Measurements from ENCODE around the gene ANTXRL.
"Not testable (repeated sequence)": the region's sequence is repeated elsewhere in the genome, so short reads cannot be mapped to it uniquely, and the experiment has no call there.

The ANTXRL gene

DNA sequence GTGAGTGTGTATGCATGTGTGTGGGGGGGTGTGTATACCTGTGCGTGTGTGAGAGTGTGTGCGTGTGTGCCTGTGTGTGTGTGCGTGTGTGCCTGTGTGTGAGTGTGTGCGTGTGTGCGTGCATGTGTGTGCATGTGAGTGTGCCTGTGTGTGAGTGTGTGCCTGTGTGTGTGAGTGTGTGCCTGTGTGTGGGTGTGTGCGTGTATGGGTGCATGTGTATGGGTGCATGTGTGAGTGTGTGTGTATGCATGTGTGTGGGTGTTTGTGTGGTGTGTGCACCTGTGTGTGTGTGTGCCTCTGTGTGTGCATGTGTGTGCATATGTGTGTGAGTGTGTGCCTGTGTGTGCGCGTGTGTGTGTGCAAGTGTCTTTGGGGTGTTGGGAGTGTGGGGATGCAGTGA, 6.4 kb downstream of the ANTXRL start:
- FAIRE-seq, result no peak
- no peak for DNase-seq (ENCODE audit: insufficient read length, low spot score)

DNA sequence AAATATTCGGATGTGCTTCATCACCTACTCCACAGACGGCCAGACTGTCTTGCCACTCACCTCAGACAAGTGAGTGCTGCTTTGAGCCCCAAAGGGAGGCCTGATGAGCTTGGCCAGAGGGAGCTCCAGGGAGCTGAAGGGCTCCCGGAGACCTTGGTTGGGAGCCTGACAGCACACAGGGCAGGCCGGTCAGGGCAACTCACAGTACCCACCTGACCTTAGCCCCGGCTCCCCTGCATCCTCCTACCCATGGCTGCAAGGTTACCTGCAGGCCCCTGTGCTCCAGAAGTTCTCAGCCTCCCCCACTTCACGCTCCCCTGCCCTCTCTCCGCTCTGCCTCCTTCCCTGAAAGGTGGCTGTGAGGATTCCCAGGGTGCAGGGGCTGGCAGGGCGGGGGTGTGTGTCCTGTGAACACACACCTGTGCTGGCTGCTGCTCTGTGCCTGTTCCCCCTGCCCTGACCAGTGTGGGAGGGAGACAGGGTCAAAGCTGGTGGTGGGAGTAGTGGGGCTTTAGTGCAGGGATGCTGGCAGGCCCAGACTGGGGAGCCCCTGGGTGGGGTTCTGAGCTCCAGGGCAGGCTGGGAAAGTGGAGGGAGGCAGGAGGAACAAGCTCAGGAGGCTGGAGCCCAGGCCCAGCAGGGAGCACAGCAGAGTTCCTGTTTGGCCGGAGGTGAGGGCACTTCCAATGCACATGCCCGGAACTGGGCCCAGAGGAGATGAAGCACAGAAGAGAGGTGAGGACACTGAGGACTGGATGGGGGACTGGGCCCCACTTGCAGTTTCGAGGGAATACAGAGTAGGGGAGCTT, 7.2 kb downstream of the ANTXRL start:
- DNase-seq (ENCODE audit: insufficient read length, low spot score), result no peak
- FAIRE-seq, result no peak

DNA sequence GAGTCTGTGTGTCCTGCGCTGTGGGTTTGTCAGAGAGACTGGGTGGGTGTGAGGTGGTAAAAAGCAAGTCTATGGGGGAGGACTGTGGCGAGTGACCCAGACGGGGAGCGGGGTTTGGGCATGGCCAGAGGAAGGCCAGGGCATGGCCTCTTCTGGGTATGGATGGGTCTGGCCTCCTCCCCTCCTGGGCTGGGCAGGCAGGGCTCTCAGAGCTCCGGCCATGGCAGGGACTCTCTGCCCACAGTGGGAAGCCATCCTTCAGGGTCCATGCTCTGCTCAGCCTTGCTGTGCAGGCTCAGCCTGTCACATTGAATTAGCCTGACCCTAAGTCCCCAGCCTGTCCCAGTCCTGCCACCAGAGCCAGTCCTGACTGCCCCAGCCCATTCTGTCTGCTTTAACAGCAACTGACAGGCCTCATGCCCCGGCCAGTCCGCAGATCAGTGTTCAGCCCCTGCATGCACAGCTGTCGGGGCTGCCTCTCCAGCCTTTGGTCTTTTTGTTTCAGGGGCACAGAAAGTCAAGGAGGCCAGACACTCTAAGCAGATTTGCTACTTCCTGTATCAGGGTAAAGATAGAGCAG, 7.9 kb downstream of the ANTXRL start:
- no peak for DNase-seq (ENCODE audit: insufficient read length, low spot score)
- no peak for FAIRE-seq

DNA sequence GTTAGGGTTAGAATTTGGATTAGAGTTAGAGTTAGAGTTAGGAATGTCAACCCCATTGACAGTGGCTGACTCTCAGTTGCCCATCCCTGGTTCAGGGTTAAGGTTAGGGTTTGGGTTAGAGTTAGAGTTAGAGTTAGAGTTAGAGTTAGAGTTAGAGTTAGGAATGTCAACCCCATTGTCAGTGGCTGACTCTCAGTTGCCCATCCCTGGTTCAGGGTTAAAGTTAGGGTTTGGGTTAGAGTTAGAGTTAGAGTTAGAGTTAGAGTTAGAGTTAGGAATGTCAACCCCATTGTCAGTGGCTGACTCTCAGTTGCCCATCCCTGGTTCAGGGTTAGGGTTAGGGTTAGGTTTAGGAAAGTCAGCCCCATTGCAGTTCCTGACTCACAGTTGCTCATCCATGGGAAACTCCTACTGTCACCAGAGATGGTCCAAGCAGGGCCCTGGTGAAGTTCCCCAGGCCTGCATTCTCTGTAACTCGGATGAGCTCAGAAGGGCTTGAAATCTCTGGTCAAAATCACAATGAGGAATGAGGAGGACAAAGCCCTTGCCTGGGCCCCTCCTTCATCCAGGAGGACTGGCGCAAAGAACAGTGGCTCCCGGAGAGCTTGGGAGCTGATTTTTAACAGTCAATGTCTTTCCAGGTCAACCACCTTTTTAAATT, 8.7 kb downstream of the ANTXRL start:
- FAIRE-seq; DNase-seq (ENCODE audit: insufficient read length, low spot score): not testable (repeated sequence)

DNA sequence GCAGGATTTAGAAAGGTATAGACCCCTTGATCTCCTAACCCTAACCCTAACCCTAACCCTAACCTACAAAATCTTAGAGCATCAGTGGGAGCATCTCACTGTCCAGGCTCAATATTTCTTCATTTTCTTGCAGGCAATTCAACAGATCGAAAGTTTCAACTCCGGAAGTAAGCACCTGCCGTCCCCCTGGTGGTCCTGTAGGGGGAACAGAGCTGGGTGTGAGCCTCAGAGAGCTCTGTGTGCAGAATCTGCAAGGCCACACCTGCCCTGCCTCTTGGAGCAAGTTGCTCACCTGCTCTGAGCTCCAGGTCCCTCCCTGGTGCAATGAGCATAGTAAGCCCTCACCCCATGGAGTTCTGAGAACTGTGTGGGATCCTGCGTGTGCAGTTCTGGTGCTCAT, 9.3 kb downstream of the ANTXRL start:
- not testable (repeated sequence) for FAIRE-seq

DNA sequence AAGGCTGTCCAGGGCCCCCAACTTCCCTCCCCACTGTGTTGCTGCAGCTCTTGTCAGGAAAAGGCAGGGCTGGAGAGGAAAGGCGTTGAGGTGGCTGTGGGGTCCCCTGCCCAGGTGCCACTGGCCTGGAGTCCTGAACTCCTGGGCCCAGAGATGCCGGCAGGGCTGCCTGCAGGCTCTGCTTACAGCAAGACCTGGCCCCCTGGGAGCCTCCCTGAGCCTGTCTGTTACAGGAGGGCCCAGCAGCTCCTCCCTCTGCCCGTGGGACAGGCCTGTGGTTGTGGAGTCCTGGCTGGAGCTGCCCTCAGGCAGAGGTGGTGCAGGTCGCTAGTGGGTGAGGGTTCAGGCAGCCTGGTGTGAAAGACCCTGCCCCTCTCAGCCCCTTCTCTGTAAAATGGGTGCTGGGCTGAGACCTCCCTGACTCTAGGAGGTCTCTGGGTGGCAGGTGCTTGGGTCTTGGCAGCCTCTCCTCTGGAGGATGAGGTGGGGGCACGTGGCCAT, 9.9 kb downstream of the ANTXRL start:
- DNase-seq (ENCODE audit: insufficient read length, low spot score) (no peak), FAIRE-seq (no peak)

More for the DNA sequence above, 9.3 kb downstream of the ANTXRL start:
- not testable (repeated sequence) for DNase-seq (ENCODE audit: insufficient read length, low spot score)

DNA sequence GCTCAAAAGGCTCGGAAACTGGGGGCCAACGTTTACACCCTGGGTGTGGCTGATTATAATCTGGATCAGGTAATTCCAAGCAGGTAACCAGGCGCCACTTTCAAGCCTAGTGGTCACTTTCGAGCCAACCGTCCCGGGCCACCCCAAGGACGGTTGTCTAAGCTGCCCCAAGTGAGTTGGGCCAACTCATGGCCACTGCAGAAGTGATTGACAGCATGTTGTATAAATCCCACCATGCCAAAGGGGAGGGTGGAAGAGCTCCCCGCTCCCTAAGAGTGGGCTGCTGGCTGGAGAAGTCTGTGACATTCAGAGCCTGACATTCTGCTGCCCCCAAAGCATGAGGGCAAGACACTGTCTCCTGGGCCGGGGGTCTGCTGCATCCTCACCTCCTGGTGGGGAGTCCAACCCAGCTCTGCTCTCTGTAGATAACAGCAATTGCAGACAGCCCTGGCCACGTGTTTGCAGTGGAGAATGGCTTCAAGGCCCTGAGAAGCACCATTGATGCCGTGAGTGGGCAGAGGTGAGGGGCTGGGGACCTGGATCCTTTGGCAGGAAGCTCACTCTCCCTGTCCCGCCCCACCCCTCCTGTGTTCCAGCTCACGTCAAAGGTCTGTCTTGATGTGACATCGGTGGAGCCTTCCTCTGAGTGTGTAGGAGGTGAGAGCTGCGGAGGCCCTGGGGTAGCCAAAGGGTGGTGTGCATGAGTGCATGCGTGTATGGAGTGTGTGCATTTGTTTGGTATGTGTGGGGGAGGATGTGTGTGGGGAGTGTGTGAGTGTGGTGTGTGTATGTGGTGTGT, 10.8 kb downstream of the ANTXRL start:
- FAIRE-seq (no peak), DNase-seq (ENCODE audit: insufficient read length, low spot score) (no peak)

DNA sequence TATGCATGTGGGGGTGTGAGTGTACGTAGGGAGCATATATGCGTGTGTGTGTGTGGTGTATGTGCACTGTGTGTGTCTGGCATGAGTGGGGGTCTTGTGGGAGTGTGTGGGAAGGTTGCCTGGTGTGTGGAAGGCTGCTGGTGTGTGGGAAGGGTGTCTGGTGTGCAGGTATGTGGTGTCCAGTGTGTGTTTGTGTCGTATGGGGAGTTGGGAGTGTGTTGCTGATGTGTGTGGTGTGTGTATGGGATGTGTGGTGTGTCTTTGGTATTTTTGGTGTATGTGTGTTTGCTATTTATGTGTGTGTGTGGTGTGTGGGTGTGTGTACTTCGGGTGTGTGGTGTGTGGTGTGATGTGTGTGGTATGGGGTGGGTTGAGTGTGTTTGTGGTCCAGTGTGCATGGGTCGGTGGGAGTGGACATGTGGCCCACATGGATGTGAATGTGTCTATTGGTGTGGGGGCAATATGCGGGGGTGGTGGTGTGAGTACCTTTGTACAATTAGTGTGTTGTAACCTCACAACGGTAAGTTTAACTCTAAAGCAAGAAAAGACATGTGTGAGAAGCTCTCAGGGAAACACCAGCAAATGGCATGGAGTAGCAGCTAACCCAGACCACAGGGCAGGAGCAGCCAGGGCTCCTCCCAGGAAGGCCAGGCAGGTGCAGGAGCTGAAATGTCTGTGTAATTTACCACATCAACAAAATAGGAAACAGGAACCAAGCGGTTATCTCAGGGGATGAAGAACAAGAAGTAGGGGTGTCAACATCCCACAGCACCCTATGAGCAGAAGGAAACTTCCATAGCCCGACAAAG, 11.9 kb downstream of the ANTXRL start:
- no peak for DNase-seq (ENCODE audit: insufficient read length, low spot score)
- no peak for FAIRE-seq

DNA sequence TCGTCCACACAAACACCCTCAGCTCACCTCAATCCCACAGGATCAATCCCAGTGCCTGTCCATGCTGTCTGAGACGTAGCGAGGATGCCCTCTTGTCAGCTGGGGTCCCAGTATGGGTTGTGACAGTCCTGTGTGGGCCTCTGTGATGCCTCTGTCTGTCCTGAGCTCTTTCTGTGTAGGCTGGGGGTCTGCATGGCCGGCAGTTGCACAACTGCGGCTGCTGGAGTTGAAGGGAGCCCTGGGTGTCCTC, 12.4 kb downstream of the ANTXRL start:
- no peak for FAIRE-seq
- no peak for DNase-seq (ENCODE audit: insufficient read length, low spot score)

DNA sequence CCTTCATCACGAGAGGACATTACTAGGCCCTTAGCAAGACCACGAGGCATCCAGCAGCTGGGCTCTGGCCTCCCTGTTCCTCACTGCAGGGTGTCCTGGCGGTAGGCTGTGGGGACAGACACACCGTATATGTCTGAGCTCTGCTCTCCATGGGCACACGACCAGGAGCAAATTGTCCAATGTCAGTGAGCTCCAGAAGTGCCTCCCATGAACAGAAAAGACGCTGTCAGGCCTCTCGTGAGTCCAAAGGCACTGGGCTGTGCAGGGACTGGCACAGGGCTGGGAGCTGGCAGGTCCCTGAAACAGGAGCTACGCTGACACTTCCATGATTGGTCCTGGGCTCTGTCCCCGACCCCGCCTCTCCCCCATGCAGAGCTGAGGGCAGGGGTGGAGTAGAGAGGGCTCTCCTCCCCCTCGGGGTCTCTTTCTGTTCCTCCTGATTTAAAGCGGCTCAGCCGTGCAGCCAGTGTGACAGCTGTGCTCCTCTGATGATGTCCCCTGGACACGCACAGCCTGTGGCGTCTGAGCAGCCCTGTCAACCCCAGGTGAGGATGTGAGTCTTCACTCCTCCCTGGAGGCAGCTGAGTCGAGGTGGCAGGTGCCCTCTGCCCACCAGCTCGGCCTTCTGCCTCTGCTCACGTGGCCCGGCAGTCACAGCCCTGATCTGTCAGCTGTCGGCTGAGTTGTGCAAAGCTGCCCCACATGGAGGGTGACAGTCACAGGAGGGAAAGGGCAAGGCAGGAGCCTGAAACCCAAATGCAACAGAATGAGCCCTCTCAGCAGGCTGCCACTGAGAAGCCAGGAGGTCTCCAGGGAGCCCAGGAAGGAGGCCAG, 13.0 kb downstream of the ANTXRL start:
- DNase-seq (ENCODE audit: insufficient read length, low spot score) (no peak), FAIRE-seq (no peak)

DNA sequence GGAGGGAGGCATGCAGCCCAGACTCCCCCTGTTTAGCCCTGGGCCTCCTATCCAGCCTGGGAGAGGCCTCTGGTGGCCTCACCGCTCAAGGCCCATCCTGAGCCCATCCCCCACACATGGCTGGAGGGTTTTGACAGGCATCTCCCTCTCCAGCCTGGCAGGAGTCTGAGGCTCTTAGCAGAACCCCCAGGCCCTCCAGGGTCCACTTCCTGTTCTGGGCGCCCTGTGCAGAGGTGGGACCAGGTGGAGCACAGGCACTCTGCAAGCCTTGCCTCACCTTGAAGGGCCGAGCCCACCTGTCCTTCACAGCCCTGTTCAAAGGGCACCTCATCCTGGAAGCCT, 13.5 kb downstream of the ANTXRL start:
- not testable (repeated sequence) for FAIRE-seq

DNA sequence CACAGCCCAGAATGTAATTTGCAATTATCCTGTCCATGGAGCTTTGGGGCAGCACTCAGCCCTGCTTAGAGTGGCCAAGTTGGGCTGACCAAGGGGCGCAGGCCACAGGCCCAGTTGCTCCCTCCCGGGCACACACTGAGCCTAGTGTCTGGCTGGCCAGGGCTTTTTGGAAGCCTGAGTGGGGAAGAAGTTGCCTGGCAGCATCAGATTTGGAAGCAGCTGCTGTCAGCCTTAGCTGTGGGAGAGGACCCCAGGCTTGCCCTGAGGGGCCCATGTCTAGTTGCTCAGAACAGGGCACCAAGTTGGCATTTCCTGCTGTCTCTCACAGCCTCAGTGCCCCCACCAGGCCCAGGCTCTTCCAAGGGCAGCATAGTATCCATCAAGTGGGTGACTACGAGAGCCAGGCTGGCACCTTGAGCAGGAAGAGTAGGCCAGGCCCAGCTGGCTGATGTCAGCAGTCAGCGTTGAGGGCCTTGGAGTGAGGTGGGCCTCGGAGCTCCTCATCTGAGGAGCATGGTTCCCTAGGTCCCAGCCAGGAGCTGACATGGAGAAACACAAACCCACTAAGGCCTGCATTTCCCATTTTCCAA, 14.4 kb downstream of the ANTXRL start:
- FAIRE-seq (no peak), DNase-seq (ENCODE audit: insufficient read length, low spot score) (no peak)

More for the DNA sequence above, 13.5 kb downstream of the ANTXRL start:
- not testable (repeated sequence) for DNase-seq (ENCODE audit: insufficient read length, low spot score)

DNA sequence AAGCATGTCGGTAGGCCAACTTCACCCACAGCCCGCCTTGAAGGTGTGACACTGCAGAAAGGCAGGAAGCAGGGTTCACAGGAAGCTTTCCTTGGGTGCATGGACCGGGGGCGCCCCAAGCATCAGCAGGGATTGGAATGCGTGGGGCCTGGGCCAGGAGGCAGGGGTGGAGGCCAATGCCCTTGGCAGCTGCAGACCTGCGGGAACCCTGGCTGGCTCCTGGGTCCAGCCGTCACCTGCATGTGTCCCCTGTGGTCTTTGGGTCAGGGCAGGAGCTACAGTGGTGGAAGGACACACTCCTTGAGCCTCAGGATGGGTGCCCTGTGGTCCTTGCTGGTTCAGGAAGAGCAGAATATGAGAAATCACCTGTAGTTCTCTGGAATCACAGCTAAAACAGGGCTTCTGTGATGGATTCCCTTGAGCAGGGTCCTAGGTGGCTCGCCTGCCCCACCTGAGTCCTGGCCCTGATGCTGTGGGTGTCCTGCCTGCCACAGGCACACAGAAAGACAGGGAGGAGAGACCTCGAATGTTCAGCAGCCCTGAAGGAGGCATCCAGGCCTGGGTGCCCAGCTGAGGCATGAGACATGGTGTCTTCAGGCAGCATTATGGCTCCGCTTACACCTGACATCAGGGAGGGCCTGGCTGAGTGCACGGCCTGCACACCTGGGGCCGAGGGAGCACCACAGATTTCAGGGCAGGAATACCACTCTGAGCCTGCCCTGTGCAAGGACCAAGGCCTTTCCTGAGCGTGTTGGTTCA, 15.1 kb downstream of the ANTXRL start:
- FAIRE-seq, result no peak
- DNase-seq (ENCODE audit: insufficient read length, low spot score), result no peak

DNA sequence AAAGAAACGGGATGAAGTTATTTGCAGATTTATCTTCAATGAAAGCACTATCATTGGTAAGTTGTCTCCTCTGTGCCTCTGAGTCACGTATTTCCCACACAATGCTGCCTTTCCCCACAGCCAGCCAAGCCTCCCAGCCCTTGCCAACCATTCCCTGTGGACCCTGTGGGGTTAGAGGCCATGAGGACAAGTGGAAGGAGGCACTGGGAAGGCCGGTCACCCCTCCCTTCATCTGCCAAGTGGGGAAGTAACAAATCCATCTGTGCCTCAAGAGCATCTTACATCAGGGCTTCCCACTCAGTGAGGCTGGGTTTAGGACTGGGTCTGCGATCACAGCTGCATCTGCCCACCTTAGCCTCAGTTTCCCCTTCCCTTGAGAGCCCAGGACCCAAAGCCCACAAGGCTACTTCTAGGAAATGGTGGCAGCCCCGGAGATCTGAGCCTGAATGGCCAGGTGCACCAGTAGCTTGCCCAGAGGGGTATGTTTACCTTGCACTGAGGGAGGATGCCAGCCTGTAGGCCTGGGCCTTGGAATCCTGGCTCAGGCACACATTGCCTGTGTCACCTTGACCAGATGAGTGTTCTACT, 16.1 kb downstream of the ANTXRL start:
- DNase-seq (ENCODE audit: insufficient read length, low spot score); FAIRE-seq: not testable (repeated sequence)

DNA sequence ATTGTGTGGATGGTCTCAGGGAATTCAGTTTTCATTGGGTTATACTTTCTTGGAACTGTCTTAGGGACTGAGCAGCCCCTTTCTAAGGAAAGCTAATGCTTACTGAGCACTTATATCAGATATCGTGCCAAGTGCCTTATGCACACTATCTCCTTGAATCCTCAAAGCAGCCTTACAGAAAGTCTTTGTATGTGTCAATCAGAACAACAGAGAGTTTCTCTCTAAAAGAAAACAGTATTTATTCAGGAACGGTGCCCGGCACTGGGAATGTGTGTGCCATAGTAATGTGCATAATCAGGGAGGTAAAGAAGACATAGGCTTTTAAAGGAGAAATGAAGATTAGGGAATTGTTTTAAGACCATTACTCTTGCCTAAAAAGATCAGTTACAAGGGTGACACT, 17.3 kb downstream of the ANTXRL start:
- DNase-seq (ENCODE audit: insufficient read length, low spot score), result no peak
- no peak for FAIRE-seq

DNA sequence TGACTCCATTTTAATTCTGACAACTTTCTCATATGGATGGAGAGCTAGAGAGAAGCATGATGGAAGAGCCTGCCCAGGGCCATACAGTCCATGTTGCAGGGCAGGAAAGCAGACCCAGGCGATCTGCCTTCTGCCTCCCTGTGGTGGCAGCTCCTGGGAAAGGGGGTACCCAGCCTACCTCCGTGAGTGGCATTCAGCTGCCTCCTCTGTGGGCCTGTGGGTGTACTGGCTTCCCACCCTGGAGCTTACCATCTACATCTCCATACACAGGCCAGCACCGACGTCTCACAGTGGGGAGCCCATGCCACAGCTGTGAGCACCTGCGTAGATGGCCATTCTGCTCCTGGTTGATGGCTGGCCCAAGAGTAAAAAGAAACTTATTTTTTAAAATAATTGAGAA, 17.9 kb downstream of the ANTXRL start:
- FAIRE-seq; DNase-seq (ENCODE audit: insufficient read length, low spot score): not testable (repeated sequence)

DNA sequence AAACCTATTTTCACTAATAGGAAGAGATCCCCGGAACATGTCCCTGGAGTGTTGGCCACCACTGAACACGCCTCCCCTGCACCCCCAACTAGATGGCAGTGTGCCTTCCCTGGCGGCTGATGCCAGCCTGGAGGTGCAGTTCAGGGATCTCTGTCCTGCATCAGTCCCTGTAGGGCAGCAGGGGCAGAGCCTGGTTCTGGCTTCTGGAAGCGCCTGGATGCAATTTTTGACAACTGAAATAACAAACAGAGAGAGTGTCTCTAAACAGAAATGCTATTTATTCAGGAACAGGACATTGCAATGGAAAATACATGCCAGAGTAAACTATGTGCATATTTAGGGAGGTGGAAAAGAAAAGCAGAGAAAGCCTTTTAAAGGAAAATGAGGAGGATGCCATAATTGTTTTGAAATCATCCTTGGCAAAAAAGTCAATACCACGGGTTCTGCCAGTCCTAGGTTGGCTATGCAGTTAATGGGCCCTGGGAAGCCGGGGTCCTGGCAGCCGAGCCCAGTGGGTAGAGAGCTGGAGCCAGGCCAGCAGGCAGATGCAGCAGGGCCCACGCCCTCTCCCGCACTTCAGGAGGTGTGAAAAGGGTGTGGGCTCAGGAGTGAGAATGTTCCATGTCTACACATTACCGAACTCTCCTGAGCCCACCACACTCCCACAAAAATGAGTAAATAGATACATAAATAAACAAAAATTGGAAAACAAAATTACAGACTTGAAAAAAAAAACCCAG, 18.5 kb downstream of the ANTXRL start:
- DNase-seq (ENCODE audit: insufficient read length, low spot score) (no peak), FAIRE-seq (no peak)

All from HTR-8/SVneo (cell line).